Ectodermal cell (in vitro differentiated cells): Measurements from ENCODE around the gene ARHGEF33.

Experiments
- H3K27ac ChIP-seq: 2 replicates; pipeline ENCODE4 v1.7.0; 2013; ENCODE audit warnings: mild to moderate bottlenecking, low read depth, low read length; ENCODE audit not compliant: insufficient read depth, poor library complexity, severe bottlenecking
- H3K27me3 ChIP-seq: 2 replicates; pipeline ENCODE4 v1.7.0; 2013; ENCODE audit warnings: mild to moderate bottlenecking, low read length; ENCODE audit not compliant: insufficient read depth, control insufficient read depth, poor library complexity, severe bottlenecking
- H3K36me3 ChIP-seq: one replicate; pipeline ENCODE4 v1.7.0; 2013; ENCODE audit warnings: low read length; ENCODE audit not compliant: control insufficient read depth, insufficient read depth
- H3K4me1 ChIP-seq: one replicate; pipeline ENCODE4 v1.7.0; 2013; ENCODE audit warnings: low read length; ENCODE audit not compliant: control insufficient read depth, insufficient read depth
- H3K4me3 ChIP-seq: 2 replicates; pipeline ENCODE4 v1.7.0; 2013; ENCODE audit warnings: low read depth, low read length, control low read depth; ENCODE audit not compliant: insufficient read depth
- H3K9me3 ChIP-seq: 2 replicates; pipeline ENCODE4 v1.7.0; 2013; ENCODE audit warnings: mild to moderate bottlenecking, low read length, moderate library complexity; ENCODE audit not compliant: control insufficient read depth
- WGBS, 2 experiments: methylation state at CpG; one replicate each; pipeline ENCODE4 v1.1.7; 2013; ENCODE audit warnings: missing lambda C conversion rate in 2 of 2; 5-methylcytosine and 5-hydroxymethylcytosine counted together

The ARHGEF33 gene

DNA sequence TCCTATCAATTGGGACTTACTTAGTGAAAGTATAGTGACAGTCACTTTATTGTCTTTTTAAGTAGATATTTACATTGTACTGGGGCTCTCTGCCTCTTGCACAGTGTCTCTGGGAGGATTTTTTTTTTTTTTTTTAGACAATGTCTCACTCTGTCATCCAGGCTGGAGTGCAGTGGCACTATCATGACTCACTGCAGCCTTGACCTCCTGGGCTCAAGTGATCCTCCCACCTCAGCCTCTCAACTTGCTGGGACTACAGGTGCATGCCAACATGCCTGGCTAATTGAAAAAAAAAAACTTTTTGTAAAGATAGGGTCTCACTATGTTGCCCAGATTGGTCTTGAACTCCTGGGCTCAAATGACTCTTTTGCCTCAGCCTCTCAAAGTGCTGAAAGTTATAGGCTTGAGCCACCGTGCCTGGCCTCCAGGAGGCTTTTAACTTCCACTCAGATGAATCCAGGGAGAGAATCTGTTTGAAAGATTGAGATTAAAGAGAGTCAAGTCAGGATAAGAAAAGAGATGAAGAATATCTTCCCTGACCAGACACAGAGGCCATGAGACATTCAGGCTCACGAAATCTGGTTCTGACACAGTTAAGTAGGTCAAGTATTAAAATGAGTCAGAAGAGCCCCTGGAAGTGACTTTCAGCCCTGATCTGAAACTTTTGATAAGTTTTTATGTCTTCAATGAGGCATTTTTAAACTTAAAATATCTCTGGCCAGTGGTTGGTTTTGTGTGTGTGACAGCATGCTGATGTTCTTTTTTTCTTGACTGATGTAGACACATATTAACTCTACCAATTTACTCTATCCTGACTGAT lies 18.3 kb downstream of the ARHGEF33 start:
- H3K4me3 ChIP-seq, result no peak overlapping the region
- no peaks in the 10 kb centered on the region for H3K9me3 ChIP-seq
- WGBS, 2 experiments, result 91% methylated on average over 2 of the region's 2 CpGs
- H3K27ac ChIP-seq, result no peak overlapping the region
- no peaks in the 10 kb centered on the region for H3K36me3 ChIP-seq
- no peaks in the 10 kb centered on the region for H3K4me1 ChIP-seq
- H3K27me3 ChIP-seq, result no peaks in the 10 kb centered on the region

DNA sequence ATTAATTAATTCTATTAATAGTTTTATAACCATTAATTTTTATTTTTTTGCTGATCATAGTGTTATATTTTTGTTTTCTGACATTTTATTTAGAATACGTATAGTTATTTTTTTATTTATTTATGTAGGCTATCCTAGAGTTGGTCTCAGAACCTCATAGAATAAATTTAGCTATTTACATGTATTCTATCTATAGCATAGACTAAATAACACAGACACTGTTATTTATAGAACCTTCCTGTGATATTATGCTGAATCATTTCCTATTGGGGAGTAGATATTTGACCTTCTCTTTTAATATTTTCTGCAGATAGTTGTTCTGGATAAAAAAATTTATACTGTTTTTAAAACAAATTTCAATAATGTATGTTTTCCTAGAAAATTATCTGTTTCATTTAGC lies 20.2 kb downstream of the ARHGEF33 start:
- no CpG with 5 or more reads among the region's 1 CpG for WGBS, 2 experiments
- Histone ChIP-seq H3K4me3 (no peak overlapping the region), H3K27ac (no peak overlapping the region), H3K9me3 (no peaks in the 10 kb centered on the region), H3K27me3 (no peaks in the 10 kb centered on the region), H3K36me3 (no peaks in the 10 kb centered on the region), H3K4me1 (no peaks in the 10 kb centered on the region)

DNA sequence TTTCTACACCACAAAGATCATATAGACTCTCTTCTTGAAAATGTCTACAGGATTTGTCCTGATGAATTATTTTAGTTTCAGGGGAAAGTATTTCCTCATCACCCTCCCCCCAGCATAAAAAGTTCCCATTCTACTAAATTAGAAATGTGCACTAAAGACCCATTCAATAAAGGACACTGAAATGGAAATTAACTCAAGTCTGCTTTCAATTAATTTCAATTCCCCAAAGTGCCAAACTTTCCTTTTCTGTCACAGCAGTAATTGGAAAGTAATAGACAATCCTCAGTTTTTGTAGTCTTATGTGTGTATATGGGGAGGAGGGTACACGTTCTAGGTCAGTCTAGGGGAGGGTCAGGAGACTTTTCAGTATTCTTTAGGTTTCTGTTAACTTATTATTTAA lies 21.5 kb downstream of the ARHGEF33 start:
- H3K4me3 ChIP-seq, result no peak overlapping the region
- H3K36me3 ChIP-seq, result no peaks in the 10 kb centered on the region
- no peaks in the 10 kb centered on the region for H3K9me3 ChIP-seq
- no peak overlapping the region for H3K27ac ChIP-seq
- no peaks in the 10 kb centered on the region for H3K4me1 ChIP-seq
- WGBS, 2 experiments, result 88% methylated on average over 1 of the region's 1 CpG; no CpG with 5 or more reads in 1 of the 2 experiments
- H3K27me3 ChIP-seq, result no peaks in the 10 kb centered on the region

DNA sequence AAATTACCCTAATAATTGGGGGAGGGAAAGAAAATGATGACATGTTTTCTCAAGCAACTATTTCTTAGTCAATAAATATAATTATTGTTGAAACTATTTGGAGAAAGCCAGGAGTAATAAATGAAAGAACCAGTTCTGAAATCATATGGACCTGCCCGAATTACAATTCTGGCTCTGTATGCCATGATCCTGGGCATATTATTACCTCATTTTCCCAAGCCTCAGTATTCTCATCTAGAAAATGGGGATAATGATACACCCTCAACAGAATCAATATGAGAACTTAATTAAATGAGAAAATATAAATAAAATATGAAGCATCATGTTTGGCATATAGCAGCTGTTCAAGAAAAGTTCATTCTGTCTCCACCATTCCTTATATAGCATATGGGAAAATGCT lies 22.9 kb downstream of the ARHGEF33 start:
- Histone ChIP-seq H3K27me3 (no peaks in the 10 kb centered on the region), H3K4me1 (no peaks in the 10 kb centered on the region), H3K36me3 (no peaks in the 10 kb centered on the region), H3K27ac (no peak overlapping the region), H3K4me3 (no peak overlapping the region), H3K9me3 (no peaks in the 10 kb centered on the region)
- WGBS, 2 experiments, result 63 to 86% methylated on average over 1 of the region's 1 CpG

DNA sequence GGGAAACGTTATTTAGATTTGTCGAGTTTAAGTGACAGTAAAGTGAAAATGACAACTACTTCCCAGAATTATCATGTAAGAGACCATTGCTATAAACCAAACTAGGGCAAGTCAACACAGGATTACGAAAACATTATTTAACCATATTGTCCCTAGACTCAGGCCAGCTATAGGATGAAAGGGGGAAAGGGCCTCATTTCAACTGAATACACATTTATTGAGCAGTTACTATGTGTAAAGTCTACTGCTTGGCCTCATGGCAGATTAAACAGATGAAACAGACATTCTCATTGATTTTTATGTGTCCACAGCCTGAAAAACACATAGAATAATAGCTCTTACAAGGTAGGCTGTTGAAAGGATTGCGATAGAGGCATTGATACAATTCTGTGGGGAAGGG lies 32.7 kb downstream of the ARHGEF33 start:
- no peak overlapping the region for H3K4me3 ChIP-seq
- no peaks in the 10 kb centered on the region for H3K4me1 ChIP-seq
- WGBS, 2 experiments, result 90 to 92% methylated on average over 2 to 4 of the region's 4 CpGs
- no peaks in the 10 kb centered on the region for H3K36me3 ChIP-seq
- H3K27ac ChIP-seq, result no peak overlapping the region
- H3K27me3 ChIP-seq, result no peaks in the 10 kb centered on the region
- H3K9me3 ChIP-seq, result no peaks in the 10 kb centered on the region

DNA sequence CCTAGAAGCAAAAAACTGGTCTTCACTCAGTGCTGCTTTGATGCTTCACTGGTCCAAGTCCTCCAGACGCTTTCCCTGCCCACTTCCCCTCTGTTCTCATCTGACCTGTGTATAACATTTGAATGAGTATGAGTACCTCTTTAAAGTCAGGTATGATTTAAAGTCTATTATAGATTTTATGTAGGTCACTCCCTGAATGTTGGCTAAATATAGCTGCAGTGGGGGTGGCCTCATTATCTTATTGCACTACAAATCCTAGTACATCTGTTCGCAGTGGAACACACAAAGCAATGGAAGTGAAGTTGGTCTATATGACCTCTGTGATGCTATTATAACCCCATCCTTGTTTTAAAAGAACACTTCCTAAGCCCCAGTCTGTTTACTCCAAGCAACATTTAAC lies 33.2 kb downstream of the ARHGEF33 start:
- Histone ChIP-seq H3K27me3 (no peaks in the 10 kb centered on the region), H3K27ac (no peak overlapping the region), H3K9me3 (no peaks in the 10 kb centered on the region), H3K4me3 (no peak overlapping the region), H3K36me3 (no peaks in the 10 kb centered on the region), H3K4me1 (no peaks in the 10 kb centered on the region)
- 93 to 100% methylated on average over 2 of the region's 2 CpGs for WGBS, 2 experiments

DNA sequence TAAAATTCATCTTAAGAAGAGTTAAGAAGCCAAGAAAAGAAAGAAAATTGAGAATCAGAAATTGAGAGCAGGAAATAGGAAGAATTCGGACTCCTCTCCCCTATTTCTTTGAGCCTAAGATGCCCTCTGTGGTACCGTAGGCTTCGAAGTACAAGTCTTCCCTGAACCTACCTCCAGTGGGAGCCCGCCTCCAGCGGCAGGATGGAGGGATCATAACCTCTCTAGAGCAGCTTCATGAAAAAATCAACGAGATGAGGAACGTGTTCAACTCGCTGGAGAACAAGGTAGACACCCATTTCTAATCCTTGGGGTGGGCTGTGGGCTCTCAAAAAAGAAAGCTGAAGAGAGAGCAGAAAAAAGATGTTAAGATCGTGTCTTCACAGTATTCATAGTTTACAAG lies 36.3 kb downstream of the ARHGEF33 start:
- 82 to 86% methylated on average over 9 of the region's 9 CpGs for WGBS, 2 experiments

DNA sequence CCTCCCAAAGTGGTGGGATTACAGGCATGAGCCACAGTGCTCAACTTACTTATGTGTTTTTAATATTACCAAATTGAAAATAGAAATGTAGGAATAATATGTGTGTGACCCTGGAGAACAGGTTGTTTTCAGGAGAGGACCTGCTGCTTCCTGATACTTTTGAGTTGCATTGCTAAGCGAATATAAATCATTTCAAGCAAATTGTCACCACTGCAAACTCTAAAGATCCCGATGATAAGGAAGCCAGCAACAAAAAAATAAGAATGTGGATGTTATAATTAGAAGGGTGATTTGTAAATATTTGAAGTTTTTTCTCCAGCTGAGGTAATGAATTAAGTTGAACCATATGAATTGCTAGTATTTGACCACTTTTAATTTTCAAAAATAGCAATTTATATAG lies 40.9 kb downstream of the ARHGEF33 start:
- no peaks in the 10 kb centered on the region for H3K36me3 ChIP-seq
- H3K4me1 ChIP-seq, result no peaks in the 10 kb centered on the region
- no peak overlapping the region for H3K4me3 ChIP-seq
- H3K27me3 ChIP-seq, result no peaks in the 10 kb centered on the region
- WGBS, 2 experiments, result 91 to 100% methylated on average over 2 of the region's 2 CpGs
- H3K9me3 ChIP-seq, result no peaks in the 10 kb centered on the region
- no peak overlapping the region for H3K27ac ChIP-seq

More for the DNA sequence above, 36.3 kb downstream of the ARHGEF33 start:
- no peaks in the 10 kb centered on the region for H3K36me3 ChIP-seq
- H3K27ac ChIP-seq, result no peak overlapping the region
- H3K4me3 ChIP-seq, result no peak overlapping the region
- no peaks in the 10 kb centered on the region for H3K27me3 ChIP-seq
- H3K9me3 ChIP-seq, result no peaks in the 10 kb centered on the region
- no peaks in the 10 kb centered on the region for H3K4me1 ChIP-seq

DNA sequence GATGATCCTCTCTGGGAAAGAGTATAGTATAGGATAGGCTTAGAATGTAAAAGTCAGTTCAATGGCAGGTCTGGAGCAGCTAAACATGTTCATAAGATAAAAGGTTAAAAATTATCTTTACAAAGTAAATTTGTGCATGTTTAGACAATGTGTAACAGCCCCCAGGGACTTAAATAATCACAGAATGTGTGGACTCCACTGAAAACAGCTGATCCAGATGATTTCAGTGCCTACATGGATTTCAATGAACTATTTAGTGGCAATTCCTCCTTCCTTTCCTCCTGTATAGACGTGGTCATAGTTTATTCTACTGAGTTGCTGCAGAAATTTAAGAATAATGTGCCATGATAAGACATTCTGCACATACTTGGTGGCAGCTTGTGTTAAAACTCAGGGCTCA lies 42.9 kb downstream of the ARHGEF33 start:
- WGBS, 2 experiments, result 80 to 100% methylated on average over 1 of the region's 1 CpG
- H3K27me3 ChIP-seq, result no peaks in the 10 kb centered on the region

DNA sequence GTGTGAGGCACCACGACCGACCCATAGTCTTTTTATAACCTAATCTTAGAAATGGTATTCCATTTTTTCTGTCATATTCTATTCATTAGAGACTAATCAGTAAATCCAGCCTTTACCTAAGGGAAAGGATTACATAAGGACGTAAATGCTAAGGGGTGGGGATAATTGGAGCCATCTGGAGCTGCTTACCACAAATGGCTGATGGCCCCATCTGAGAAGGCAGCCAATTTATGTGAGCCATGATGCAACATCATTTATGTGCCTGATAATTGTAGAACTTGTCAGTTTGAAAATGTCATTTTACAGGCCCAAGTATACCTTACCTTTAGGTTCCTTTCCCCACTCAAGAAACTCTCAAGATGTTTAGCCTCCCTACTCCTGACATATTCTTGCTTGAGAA lies 44.0 kb downstream of the ARHGEF33 start:
- 95 to 99% methylated on average over 3 of the region's 3 CpGs for WGBS, 2 experiments
- no peaks in the 10 kb centered on the region for H3K27me3 ChIP-seq
- no peaks in the 10 kb centered on the region for H3K9me3 ChIP-seq
- no peak overlapping the region for H3K27ac ChIP-seq
- no peaks in the 10 kb centered on the region for H3K36me3 ChIP-seq
- no peaks in the 10 kb centered on the region for H3K4me1 ChIP-seq
- H3K4me3 ChIP-seq, result no peak overlapping the region

More for the DNA sequence above, 42.9 kb downstream of the ARHGEF33 start:
- Histone ChIP-seq H3K9me3 (no peaks in the 10 kb centered on the region), H3K36me3 (no peaks in the 10 kb centered on the region), H3K4me1 (no peaks in the 10 kb centered on the region), H3K4me3 (no peak overlapping the region), H3K27ac (no peak overlapping the region)
